ENCODE measurements around the gene CPNE8.

GRCh38 chr12:38689704-38690103 lies 215.7 kb downstream of the CPNE8 start:
- TF ChIP-seq CTCF (conservative IDR thresholded peaks at IDR 0.05; ENCODE audit: low read depth, low read length), result no peak
- TF ChIP-seq EZH2phosphoT487 (IDR thresholded peaks at IDR 0.05; ENCODE audit: borderline replicate concordance, low read length), result no peak
- no peak for TF ChIP-seq EZH2 (IDR thresholded peaks at IDR 0.05; ENCODE audit: low read length, unreplicated experiment)

Data from PC-3 (cell line).